ENCODE results near the gene LRRC38.
A peak's percentile ranks its signal among the peaks of the same experiment; 100 is the strongest.
"Not testable (repeated sequence)": the region's sequence is repeated elsewhere in the genome, so short reads cannot be mapped to it uniquely, and the experiment has no call there.

The LRRC38 gene

GRCh38 chr1:13513895-13514546 lies at the start of gene LRRC38:
Gene LRRC38 (minus strand): TSS chr1:13514003. CDS start chr1:13513593, 410 bp downstream.
- no peak for DNase-seq

- DNase-seq: not testable (repeated sequence)
These were observed 49.2 kb upstream of the LRRC38 start for GRCh38 chr1:13562981-13563380.

DNA sequence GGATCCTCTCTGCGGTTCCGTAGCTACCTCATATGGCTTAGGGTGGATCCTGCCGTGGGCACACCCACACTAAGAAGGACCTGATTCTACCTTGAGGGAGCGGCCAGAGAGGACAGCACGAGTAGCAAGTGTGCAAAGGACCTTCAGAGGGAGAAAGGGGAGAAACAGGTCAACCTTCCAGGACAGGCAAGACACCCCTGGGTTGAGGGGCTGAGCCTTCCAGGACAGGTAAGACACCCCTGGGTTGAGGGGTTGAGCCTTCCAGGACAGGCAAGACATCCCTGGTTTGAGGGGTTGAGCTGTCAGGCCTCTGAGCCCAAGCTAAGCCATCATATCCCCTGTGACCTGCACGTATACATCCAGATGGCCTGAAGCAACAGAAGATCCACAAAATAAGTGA lies 46.7 kb upstream of the LRRC38 start:
- DNase-seq: no peak

DNA sequence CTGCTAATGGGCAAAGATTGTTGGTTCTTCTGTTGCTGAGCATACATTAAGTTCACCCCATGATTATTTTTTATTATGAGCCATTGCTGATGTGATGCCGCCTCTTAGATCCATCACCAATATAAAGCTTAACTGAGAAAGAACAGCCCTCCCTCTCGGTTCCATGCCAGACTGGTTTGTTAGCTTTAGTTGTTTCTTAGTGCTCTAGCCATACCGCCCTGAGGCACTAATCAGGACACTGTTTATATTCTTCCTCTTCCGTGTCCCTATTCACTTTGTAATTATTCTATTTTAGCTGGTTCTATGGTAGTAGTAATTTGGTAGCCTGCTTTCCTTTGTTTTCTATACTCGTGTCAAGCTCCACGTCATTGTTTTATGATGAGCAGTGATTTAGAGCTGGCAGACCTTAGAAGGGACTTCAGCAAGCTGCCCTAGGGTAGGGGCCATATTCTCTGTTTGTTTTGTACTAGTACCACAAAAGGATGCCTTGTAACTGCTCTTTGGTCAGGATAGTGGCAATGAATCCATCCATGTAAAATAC lies 42.5 kb upstream of the LRRC38 start:
- DNase-seq: no peak

DNA sequence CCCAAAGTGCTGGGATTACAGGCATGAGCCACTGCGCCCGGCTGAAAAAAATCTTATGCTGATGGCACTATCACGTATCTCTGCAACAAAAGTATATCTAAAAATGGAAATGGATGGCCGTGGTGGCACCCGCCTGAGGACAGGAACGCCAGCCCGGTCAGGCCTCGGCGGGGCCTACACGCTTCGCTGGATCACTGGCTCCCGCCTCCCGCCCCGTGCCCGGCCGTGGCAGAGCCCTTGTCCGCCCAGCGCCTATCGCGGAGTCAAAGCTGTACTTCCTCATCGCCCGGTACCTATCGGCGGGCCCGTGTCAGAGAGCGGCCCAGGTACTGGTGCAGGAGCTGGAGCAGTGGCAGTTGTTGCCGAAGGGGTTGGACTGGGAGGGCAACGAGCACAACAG lies 41.0 kb upstream of the LRRC38 start:
- DNase-seq: no peak

DNA sequence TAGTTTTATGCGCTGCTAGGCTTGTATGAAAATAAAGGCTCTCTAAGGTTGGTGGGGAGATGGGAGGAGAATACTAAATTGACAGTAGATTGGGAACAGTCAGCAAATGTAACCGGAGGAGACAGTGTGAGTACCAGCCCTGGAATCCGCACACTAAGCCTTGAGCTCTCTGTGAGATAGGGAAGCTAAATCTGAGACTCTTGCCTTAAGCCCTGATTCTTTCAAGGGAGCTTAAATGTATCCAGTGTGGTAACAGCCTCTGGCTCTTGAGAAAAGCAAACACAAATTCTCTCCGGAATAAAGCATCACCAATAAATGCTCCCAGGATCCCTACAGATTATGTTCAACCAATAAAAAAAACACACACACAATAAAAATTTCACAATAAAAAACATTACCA lies 36.9 kb upstream of the LRRC38 start:
- DNase-seq: no peak

GRCh38 chr1:13549521-13549920 lies 35.7 kb upstream of the LRRC38 start:
- DNase-seq: no peak

DNA sequence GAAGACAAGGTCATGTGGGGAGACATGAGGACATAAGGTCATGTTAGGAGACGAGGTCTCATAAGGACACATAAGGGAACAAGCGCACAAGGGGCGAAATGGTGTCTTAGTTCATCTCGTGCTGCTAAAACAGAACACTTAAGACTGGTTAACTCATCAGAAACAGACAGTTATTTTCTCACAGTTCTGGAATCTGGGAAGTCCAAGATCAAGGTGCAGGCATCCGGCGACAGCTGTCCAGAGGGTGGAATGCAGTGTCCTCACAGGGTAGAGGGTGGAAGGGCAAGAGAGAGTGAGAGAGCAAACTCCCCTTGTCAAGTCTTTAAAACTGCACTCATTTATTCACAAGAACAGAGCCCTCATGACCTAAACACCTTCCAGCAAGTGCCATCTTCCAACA lies 35.2 kb upstream of the LRRC38 start:
- DNase-seq: no peak

GRCh38 chr1:13548281-13548680 lies 34.5 kb upstream of the LRRC38 start:
- DNase-seq: no peak

GRCh38 chr1:13546791-13547190 lies 33.0 kb upstream of the LRRC38 start:
- no peak for DNase-seq

- no peak for DNase-seq
These were observed 30.4 kb upstream of the LRRC38 start for GRCh38 chr1:13544221-13544556.

DNA sequence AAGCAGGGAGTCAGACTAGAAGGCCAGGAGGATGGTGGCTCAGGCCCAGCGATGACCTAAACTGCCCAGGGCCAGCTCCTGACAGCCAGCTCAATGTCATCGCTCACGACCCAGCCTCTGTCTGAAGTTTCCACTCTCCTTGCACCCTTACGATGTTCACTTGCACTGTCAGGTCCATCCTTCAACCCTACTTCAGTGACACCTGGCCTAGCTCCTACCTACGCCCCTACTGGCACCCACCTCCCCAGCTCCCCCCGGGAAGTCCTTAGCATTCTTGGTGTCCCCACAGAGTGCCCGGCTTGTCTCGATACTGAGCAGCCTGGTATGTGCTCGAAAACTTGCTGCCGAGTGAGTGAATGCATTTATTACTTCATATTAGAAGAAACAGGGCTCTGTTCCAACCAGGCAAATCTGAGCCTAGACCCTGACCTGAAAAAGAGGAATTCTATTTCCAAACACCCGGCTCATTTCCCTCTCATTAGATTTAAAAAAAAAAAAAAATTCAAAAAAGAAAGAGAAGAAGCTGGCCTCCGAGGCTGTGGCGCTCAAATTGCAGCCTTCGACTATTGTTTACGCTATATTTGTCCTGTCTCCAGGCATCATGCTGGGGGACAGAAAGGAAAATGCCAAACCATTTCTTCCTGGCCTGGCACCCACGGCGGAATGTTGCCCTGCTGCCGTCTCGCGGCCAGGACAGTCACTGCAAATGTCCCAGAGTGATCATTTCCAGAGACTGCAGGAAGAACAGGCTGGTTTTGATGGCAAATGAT lies 29.8 kb upstream of the LRRC38 start:
- DNase-seq: no peak

- DNase-seq: no peak
These were observed 27.8 kb upstream of the LRRC38 start for GRCh38 chr1:13541435-13542215.

DNA sequence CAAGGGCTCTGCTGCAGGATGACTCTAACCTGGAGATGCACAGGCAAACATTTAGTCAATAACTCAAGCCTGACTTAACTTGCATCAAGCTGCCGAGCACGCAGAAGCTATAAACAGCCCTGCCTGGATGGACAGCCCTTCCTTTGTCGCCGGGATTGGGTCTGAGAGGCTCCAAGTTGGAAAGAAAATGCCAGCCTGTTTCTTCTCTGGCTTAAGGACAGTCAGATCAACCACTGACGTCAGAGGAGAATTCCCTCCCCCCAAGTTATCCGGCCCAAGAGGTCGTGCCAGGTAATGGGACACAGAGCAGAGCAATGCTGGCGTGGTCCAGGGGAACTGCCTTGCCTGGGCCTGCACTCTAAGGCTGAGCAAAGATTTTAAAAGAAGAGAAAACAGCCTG lies 27.1 kb upstream of the LRRC38 start:
- no peak for DNase-seq

GRCh38 chr1:13539683-13540082 lies 25.9 kb upstream of the LRRC38 start:
- DNase-seq: no peak

- no peak for DNase-seq
These were observed 25.0 kb upstream of the LRRC38 start for GRCh38 chr1:13538832-13539231.

DNA sequence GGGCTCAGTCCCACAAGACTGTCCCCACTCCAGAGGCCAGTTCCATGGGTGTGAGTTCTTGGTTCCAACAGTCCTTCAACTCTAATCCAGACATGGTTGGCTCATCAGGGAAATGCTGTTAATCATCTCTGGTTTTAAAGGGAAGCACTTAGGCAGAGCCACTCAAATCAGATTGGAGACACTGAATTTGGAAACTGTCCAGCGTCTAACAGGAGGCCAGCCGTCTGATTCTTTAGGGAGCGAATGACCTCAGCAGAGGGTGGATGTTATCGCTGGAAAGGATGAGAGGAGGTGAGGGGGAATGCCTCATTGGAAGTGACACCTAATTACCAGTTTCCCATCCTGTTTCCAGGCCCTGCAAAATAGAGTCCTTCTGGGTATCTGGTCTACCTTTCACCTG lies 22.8 kb upstream of the LRRC38 start:
- no peak for DNase-seq

DNA sequence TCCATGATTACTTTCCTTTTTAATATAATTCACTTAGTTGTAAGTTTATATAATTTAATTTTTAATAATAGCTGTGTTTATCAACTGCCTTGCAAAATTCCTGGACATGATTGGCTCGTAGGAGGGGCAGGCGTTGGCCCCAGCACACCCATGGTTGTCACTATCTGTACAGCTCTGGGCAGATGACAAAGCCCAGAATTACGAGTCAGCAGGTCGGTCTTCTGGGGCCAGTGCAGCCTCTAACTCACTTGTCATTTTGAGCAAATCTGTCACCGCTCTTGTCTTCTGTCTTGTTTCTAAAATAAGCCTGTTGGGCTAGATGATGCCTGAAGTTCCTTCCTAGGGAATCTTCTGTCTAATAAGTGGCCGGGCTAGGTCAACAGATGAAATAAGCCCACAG lies 21.4 kb upstream of the LRRC38 start:
- no peak for DNase-seq

DNA sequence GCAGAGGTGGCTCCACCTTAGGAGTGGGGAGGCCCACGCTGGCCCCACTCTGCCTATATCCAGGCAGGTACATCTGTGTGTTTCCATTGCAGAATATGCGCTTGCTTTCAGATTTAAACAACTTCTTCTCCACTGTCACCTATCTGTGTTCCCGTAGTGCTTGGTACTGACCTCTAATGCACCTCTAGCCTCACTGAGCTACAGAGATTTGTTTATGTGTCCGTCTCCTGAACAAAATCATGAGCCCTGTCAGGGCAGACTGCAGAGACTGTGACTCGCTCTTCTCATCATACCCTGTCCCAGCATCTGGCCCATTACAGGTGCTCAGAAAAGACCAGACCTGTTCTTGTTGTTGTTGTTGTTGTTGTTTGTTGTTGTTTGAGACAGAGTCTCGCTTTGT lies 14.5 kb upstream of the LRRC38 start:
- DNase-seq: no peak

GRCh38 chr1:13523780-13524477 lies 10.1 kb upstream of the LRRC38 start:
- DNase-seq: no peak

DNA sequence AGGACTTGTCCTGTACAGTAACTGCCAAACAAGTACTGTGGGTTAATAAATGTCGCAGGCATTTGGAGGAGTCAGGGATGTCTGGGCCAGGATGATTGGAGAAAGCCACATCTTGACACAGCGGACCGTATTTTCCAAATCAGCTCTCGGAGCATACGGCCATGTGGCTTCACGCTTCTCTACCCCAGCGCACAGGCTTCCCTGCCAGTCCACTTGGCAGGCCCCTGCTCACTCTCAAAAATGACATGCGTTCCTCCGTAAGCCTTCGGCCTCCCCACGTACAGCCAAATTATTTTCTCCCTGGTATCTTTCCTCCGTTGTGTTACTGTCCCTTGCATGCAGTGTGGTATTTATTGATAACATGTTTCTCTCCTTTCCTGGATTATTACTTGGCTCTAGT lies 7.2 kb upstream of the LRRC38 start:
- DNase-seq: no peak

DNA sequence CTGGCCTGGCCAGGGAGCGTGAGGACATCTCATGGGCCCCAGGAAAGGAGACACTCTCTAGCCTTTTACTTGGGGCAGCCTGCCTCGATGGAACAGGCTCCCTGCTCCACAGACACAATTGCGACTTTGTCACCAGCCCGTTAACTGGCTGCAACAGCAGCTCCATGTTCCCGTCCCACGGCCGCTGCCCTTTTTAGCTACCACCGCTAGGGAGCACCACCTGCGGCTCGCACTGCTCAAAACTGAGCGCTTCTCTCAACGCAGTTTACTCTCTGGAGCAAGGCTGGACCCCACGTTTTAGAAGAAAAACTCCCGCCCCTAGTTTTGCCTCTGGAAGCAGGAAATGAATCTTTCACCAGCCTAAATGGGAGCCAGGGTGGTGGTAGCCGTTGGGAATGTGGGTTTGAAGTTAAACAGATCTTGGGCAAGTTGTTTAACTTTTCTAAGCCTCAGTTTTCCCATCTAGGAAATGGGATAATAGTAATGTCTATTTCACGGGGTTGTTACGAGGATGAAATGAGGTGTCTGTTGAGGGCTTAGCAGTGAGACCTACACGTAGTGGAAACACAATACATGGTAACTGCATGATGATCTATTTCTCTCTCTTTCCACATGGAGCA lies 3.5 kb upstream of the LRRC38 start:
- DNase-seq: peak in 1 of 2 experiments; percentile 16

- no peak for DNase-seq
These were observed 2.8 kb upstream of the LRRC38 start for GRCh38 chr1:13516606-13517005.
